ENCODE data around the gene PRG3. TPM values are rescaled to one million over a fixed set of nuclear protein-coding genes. Genes with fewer than 3 reads are reported as not detected.

Gene PRG3
- total and polyA plus RNA-seq, 9 of the 15 experiments (the other 6 are each of a cell fraction or from before 2014, with no cell fraction given): 0.18 to 0.55 (median 0.38) TPM; not detected in 6

DNA sequence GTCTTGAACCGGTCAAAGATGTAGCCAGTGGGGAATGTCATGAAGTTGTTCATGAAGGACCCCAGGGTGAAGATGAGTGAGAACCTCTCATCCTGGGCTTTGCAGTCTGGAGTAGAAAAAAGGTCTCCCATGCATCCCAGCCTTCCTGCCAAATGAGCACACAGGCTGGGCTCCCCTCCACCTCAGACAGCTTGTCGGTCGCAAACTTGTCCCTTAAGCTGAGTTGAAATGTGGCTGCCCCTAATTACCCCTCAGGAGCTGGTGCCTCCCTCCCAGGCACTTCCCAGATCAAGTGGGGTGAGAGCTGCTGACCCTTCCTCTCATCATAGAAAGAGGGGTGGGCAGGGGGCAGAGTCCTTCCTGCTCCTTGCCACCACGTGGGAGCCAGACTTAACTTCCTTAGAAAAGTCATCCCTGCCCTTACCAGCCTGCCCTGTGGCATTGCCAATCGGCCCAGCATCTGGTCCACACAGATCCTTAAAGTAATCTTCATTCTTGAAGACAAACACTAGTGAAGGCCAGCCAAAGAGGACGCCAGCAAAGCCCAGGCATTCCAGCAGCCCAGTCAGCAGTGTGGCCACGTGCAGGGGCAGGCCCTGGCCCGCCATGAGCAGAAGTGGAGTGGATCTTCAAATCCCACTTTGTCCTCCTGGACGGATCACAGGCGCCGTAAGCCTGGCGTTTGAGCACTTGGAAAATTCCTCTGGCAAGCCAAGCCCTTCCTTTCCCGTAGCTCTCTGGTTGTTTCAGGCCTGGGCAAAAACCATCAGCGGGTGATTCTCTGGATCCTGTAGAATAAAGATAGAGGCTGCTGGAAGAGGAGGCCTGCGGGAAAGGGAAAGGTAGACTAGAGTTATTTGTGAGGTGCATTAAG, 44.9 kb upstream of the PRG3 start (continued):
- TF ChIP-seq CHD1 (IDR thresholded peaks at IDR 0.05; ENCODE audit: low read length) (peak; percentile 66), MYBL2 (IDR thresholded peaks at IDR 0.05; ENCODE audit: low read depth) (no peak), MYBL2 (CRISPR knock-in tag; IDR thresholded peaks at IDR 0.05; ENCODE audit: borderline replicate concordance) (no peak), BRD9 (IDR thresholded peaks at IDR 0.05; ENCODE audit: low read depth, partially characterized antibody) (no peak), SAFB (IDR thresholded peaks at IDR 0.05; ENCODE audit: borderline replicate concordance, low read depth, low read length) (no peak), SRSF1 (IDR thresholded peaks at IDR 0.05; ENCODE audit: low read depth, low read length) (no peak), ZSCAN29 (IDR thresholded peaks at IDR 0.05) (no peak), STAG1 (CRISPR knock-in tag; IDR thresholded peaks at IDR 0.05; ENCODE audit: borderline replicate concordance) (no peak), STAT5B (CRISPR knock-in tag; IDR thresholded peaks at IDR 0.05) (no peak), ZNF146 (CRISPR knock-in tag; IDR thresholded peaks at IDR 0.05; ENCODE audit: unreplicated experiment) (no peak), RBM15 (IDR thresholded peaks at IDR 0.05; ENCODE audit: insufficient read depth, low read length) (no peak), BRCA1 (IDR thresholded peaks at IDR 0.05) (no peak), BRCA1 (CRISPR knock-in tag; IDR thresholded peaks at IDR 0.05) (0 out of 2 replicates have a peak, but pooled peaks have one; percentile 48), ZNF274 (IDR thresholded peaks at IDR 0.05; ENCODE audit: borderline replicate concordance, low read depth, low read length) (no peak), BCL6 (CRISPR knock-in tag; IDR thresholded peaks at IDR 0.05) (no peak), ZKSCAN3 (CRISPR knock-in tag; IDR thresholded peaks at IDR 0.05) (no peak), ZC3H11A (IDR thresholded peaks at IDR 0.05; ENCODE audit: low read depth, low read length) (no peak), ZBTB8A (IDR thresholded peaks at IDR 0.05; ENCODE audit: partially characterized antibody) (no peak), ZNF561 (CRISPR knock-in tag; conservative IDR thresholded peaks at IDR 0.05) (no peak), ZBED1 (IDR thresholded peaks at IDR 0.05) (no peak)
- TF ChIP-seq, protein P1, sequence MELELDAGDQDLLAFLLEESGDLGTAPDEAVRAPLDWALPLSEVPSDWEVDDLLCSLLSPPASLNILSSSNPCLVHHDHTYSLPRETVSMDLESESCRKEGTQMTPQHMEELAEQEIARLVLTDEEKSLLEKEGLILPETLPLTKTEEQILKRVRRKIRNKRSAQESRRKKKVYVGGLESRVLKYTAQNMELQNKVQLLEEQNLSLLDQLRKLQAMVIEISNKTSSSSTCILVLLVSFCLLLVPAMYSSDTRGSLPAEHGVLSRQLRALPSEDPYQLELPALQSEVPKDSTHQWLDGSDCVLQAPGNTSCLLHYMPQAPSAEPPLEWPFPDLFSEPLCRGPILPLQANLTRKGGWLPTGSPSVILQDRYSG (tag; conservative IDR thresholded peaks at IDR 0.05; ENCODE audit: low read depth): no peak
- TF ChIP-seq, protein P2, sequence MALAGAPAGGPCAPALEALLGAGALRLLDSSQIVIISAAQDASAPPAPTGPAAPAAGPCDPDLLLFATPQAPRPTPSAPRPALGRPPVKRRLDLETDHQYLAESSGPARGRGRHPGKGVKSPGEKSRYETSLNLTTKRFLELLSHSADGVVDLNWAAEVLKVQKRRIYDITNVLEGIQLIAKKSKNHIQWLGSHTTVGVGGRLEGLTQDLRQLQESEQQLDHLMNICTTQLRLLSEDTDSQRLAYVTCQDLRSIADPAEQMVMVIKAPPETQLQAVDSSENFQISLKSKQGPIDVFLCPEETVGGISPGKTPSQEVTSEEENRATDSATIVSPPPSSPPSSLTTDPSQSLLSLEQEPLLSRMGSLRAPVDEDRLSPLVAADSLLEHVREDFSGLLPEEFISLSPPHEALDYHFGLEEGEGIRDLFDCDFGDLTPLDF (CRISPR knock-in tag; IDR thresholded peaks at IDR 0.05): no peak
- TF ChIP-seq, protein P3, sequence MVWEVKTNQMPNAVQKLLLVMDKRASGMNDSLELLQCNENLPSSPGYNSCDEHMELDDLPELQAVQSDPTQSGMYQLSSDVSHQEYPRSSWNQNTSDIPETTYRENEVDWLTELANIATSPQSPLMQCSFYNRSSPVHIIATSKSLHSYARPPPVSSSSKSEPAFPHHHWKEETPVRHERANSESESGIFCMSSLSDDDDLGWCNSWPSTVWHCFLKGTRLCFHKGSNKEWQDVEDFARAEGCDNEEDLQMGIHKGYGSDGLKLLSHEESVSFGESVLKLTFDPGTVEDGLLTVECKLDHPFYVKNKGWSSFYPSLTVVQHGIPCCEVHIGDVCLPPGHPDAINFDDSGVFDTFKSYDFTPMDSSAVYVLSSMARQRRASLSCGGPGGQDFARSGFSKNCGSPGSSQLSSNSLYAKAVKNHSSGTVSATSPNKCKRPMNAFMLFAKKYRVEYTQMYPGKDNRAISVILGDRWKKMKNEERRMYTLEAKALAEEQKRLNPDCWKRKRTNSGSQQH (CRISPR knock-in tag; IDR thresholded peaks at IDR 0.05): no peak
- TF ChIP-seq, protein P4, sequence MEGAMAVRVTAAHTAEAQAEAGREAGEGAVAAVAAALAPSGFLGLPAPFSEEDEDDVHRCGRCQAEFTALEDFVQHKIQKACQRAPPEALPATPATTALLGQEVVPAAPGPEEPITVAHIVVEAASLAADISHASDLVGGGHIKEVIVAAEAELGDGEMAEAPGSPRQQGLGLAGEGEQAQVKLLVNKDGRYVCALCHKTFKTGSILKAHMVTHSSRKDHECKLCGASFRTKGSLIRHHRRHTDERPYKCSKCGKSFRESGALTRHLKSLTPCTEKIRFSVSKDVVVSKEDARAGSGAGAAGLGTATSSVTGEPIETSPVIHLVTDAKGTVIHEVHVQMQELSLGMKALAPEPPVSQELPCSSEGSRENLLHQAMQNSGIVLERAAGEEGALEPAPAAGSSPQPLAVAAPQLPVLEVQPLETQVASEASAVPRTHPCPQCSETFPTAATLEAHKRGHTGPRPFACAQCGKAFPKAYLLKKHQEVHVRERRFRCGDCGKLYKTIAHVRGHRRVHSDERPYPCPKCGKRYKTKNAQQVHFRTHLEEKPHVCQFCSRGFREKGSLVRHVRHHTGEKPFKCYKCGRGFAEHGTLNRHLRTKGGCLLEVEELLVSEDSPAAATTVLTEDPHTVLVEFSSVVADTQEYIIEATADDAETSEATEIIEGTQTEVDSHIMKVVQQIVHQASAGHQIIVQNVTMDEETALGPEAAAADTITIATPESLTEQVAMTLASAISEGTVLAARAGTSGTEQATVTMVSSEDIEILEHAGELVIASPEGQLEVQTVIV (CRISPR knock-in tag; IDR thresholded peaks at IDR 0.05; ENCODE audit: borderline replicate concordance): no peak

Data from K562 (cell line).